Hepatocyte (in vitro differentiated cells): ENCODE measurements around the gene SLX9. TPM values are rescaled to one million over a fixed set of nuclear protein-coding genes. Genes with fewer than 3 reads are reported as not detected.

ENCODE experiments used
- DNase-seq: peaks from one replicate; pipeline ENCODE4 v3.0.0-alpha.2; 2016; ENCODE audit warnings: low spot score
- H2AFZ ChIP-seq: fragments of 200-600 bp; sonication (generic); 2 replicates; pipeline ENCODE4 v1.6.0; 2016; ENCODE audit warnings: antibody characterized with exemption, mild to moderate bottlenecking
- H3K27ac ChIP-seq: fragments of 200-600 bp; sonication (generic); 2 replicates; pipeline ENCODE4 v1.5.1; 2016; ENCODE audit warnings: mild to moderate bottlenecking
- H3K27me3 ChIP-seq: fragments of 200-600 bp; sonication (generic); 2 replicates; pipeline ENCODE4 v1.6.1; 2016
- H3K36me3 ChIP-seq: fragments of 200-600 bp; sonication (generic); replicated peaks from 2 replicates; pipeline ENCODE4 v1.5.1; 2016; ENCODE audit warnings: low read depth; ENCODE audit not compliant: insufficient read depth
- H3K4me1 ChIP-seq: fragments of 200-600 bp; sonication (generic); 2 replicates; pipeline ENCODE4 v1.5.1; 2016; ENCODE audit warnings: mild to moderate bottlenecking, moderate library complexity; ENCODE audit not compliant: insufficient read depth
- H3K4me2 ChIP-seq: fragments of 200-600 bp; sonication (generic); 2 replicates; pipeline ENCODE4 v1.6.0; 2016
- H3K4me3 ChIP-seq: fragments of 200-600 bp; sonication (generic); 2 replicates; pipeline ENCODE4 v1.5.1; 2016; ENCODE audit warnings: mild to moderate bottlenecking
- H3K79me2 ChIP-seq: fragments of 200-600 bp; sonication (generic); 2 replicates; pipeline ENCODE4 v1.6.0; 2017; ENCODE audit warnings: mild to moderate bottlenecking
- H3K9me2 ChIP-seq: fragments of 200-600 bp; sonication (generic); replicated peaks from 2 replicates; pipeline ENCODE4 v1.6.0; 2017; ENCODE audit warnings: mild to moderate bottlenecking; ENCODE audit not compliant: insufficient read depth
- H3K9me3 ChIP-seq: fragments of 200-600 bp; sonication (generic); 2 replicates; pipeline ENCODE4 v1.5.1; 2016; ENCODE audit warnings: low read depth, mild to moderate bottlenecking
- H4K20me1 ChIP-seq: fragments of 200-600 bp; sonication (generic); 2 replicates; pipeline ENCODE4 v1.6.0; 2016; ENCODE audit warnings: mild to moderate bottlenecking; ENCODE audit not compliant: insufficient read depth, poor library complexity, severe bottlenecking
- CTCF ChIP-seq: fragments of 200-600 bp; sonication (generic); IDR thresholded peaks from 2 replicates; pipeline ENCODE4 v1.5.1; 2016; ENCODE audit warnings: antibody characterized with exemption, mild to moderate bottlenecking; ENCODE audit not compliant: poor library complexity
- EZH2 ChIP-seq: fragments of 200-600 bp; sonication (generic); IDR thresholded peaks from 2 replicates; pipeline ENCODE4 v1.6.1; 2016; ENCODE audit warnings: antibody characterized with exemption, mild to moderate bottlenecking, borderline replicate concordance
- EZH2phosphoT487 ChIP-seq: fragments of 200-600 bp; sonication (generic); IDR thresholded peaks from one replicate; pipeline ENCODE4 v1.6.1; 2018; ENCODE audit warnings: antibody characterized with exemption, mild to moderate bottlenecking, low read depth, moderate library complexity; ENCODE audit not compliant: unreplicated experiment, severe bottlenecking
- WGBS: methylation state at CpG from one replicate; pipeline ENCODE4 v1.1.6; 2016; ENCODE audit warnings: low lambda C conversion rate; ENCODE audit errors: missing lambda C conversion rate; 5-methylcytosine and 5-hydroxymethylcytosine counted together
- polyA plus RNA-seq: library from polyadenylated mRNA; unstranded; fragments of >200 nt; fragmentation: Nextera tagmentation; extraction: Ambion mirVana; gene quantifications from 2 replicates; pipeline ENCODE4 v1.2.1, GENCODE V29; 2016
- total RNA-seq: library from RNA; depleted of rRNA; stranded (reverse); fragments of >200 nt; gene quantifications from 2 replicates; pipeline ENCODE4 v1.2.3, GENCODE V29; 2014

The SLX9 gene
- total and polyA plus RNA-seq, 2 experiments from 2014 or later = 16.3 to 33.2 TPM

DNA sequence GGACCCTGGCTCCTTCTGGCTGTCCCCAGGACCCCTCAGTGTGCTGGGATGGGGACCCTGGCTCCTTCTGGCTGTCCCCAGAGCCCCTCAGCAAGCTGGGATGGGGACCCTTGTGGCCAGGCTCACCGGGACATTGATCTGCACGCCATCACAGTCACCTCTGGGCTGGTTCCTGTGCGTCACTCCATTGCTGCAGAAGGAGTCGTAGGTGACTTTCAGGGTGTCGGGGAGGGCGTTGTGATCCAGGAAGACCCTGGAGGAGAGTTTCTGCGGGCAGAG, 46.6 kb upstream of the SLX9 start:
- no peaks in the 10 kb centered on the region for H3K27me3 ChIP-seq

GRCh38 chr21:44893948-44894656, 45.7 kb upstream of the SLX9 start:
- Histone ChIP-seq H3K27ac (no peak overlapping the region), H2AFZ (no peak overlapping the region), H3K9me2 (no peaks in the 10 kb centered on the region), H3K27me3 (no peaks in the 10 kb centered on the region), H3K4me1 (no peaks in the 10 kb centered on the region), H3K36me3 (no peaks in the 10 kb centered on the region), H4K20me1 (no peaks in the 10 kb centered on the region), H3K79me2 (no peaks in the 10 kb centered on the region), H3K4me2 (no peak overlapping the region), H3K9me3 (no peaks in the 10 kb centered on the region), H3K4me3 (no peak overlapping the region)
- TF ChIP-seq CTCF (no peak), EZH2phosphoT487 (no peak), EZH2 (no peak)
- DNase-seq = no peak
- WGBS = 90% methylated on average over 15 of the region's 15 CpGs

More for the DNA sequence above, 46.6 kb upstream of the SLX9 start:
- no peaks in the 10 kb centered on the region for H3K79me2 ChIP-seq
- H4K20me1 ChIP-seq = no peaks in the 10 kb centered on the region
- no peak overlapping the region for H3K4me2 ChIP-seq
- DNase-seq = no peak
- no peaks in the 10 kb centered on the region for H3K9me2 ChIP-seq
- WGBS = 85% methylated on average over 7 of the region's 7 CpGs
- H3K4me1 ChIP-seq = no peaks in the 10 kb centered on the region
- no peak overlapping the region for H2AFZ ChIP-seq
- H3K27ac ChIP-seq = no peak overlapping the region
- no peaks in the 10 kb centered on the region for H3K9me3 ChIP-seq
- no peaks in the 10 kb centered on the region for H3K36me3 ChIP-seq
- TF ChIP-seq CTCF (no peak), EZH2 (no peak), EZH2phosphoT487 (no peak)
- H3K4me3 ChIP-seq = no peak overlapping the region

DNA sequence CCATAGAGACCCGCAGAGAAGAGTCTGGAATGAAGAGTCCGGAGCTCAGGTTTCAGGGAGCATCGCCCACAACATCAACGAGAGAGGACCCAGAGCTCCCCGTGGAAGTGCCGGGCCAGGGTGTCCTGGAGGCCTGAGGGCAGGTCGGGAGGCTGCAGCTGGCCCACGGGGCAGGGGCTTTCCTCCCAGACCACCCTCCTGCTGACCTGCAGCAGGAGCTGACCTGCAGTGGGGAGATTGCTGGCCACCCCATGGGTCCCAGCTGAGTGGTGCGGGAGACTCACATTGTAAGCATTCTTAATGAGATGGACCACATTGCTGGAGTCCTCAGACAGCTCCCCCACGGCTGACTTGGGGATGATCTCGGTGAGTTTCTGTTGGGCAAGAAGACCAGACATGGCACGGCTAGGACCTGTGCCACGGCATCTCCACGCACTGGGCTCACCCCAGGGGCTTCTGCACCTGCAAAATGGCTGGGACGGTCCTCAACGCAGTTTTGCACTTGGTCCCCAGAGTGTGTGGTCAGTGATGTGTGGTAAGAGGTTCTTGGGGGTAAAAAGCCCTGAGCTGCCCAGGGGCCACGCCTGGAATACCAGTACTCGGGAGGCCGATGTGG, 45.0 kb upstream of the SLX9 start:
- no peaks in the 10 kb centered on the region for H3K9me3 ChIP-seq
- no peaks in the 10 kb centered on the region for H3K4me1 ChIP-seq
- H4K20me1 ChIP-seq = no peaks in the 10 kb centered on the region
- no peak overlapping the region for H3K27ac ChIP-seq
- no peaks in the 10 kb centered on the region for H3K36me3 ChIP-seq
- no peak for TF ChIP-seq EZH2phosphoT487
- TF ChIP-seq CTCF = no peak
- TF ChIP-seq EZH2 = no peak
- no peaks in the 10 kb centered on the region for H3K9me2 ChIP-seq
- 79% methylated on average over 19 of the region's 19 CpGs for WGBS
- H3K27me3 ChIP-seq = no peaks in the 10 kb centered on the region
- no peak overlapping the region for H2AFZ ChIP-seq
- DNase-seq = no peak
- H3K4me3 ChIP-seq = no peak overlapping the region
- H3K79me2 ChIP-seq = no peaks in the 10 kb centered on the region
- H3K4me2 ChIP-seq = no peak overlapping the region
